CD8-positive, alpha-beta memory T cell (primary cell): ENCODE measurements around the gene PLD4. TPM values are rescaled to one million over a fixed set of nuclear protein-coding genes. Genes with fewer than 3 reads are reported as not detected.

ENCODE experiments used
- CTCF ChIA-PET: fragments of 350-600 bp; sonication (Branson Sonifier 250); formaldehyde crosslinking; loops from one replicate; lab custom pipeline; 2021; ENCODE audit warnings: antibody characterized with exemption; lab: Charles Lee
- POLR2A ChIA-PET: fragments of 350-600 bp; sonication (Branson Sonifier 250); formaldehyde crosslinking; loops from one replicate; lab custom pipeline; 2021; ENCODE audit warnings: antibody characterized with exemption; lab: Charles Lee
- DNase-seq, 5 donors: peaks; one replicate each; pipeline versions ENCODE4 v3.0.0 to v3.0.0-alpha.2; 2020 to 2022; ENCODE audit warnings: mixed read lengths in 1 of 5
- H3K27ac ChIP-seq: one replicate; pipeline ENCODE4 v1.7.0; 2013; ENCODE audit warnings: low read depth, mild to moderate bottlenecking, low read length, moderate library complexity
- H3K27me3 ChIP-seq: 2 replicates; pipeline ENCODE4 v1.7.0; 2013; ENCODE audit warnings: low read length, mild to moderate bottlenecking; ENCODE audit not compliant: insufficient read depth, poor library complexity, severe bottlenecking
- H3K36me3 ChIP-seq: 2 replicates; pipeline ENCODE4 v1.7.0; 2013; ENCODE audit warnings: mild to moderate bottlenecking, low read length, moderate library complexity; ENCODE audit not compliant: insufficient read depth
- H3K4me1 ChIP-seq: 2 replicates; pipeline ENCODE4 v1.7.0; 2013; ENCODE audit warnings: mild to moderate bottlenecking, low read length, moderate library complexity; ENCODE audit not compliant: insufficient read depth
- H3K4me3 ChIP-seq: 2 replicates; pipeline ENCODE4 v1.7.0; 2013; ENCODE audit warnings: mild to moderate bottlenecking, low read length
- H3K9me3 ChIP-seq: 2 replicates; pipeline ENCODE4 v1.7.0; 2013; ENCODE audit warnings: mild to moderate bottlenecking, low read length
- H3K27ac Mint-ChIP-seq, 8 donors: one replicate each; pipeline ENCODE4 v1.8.0; 2020 to 2021; ENCODE audit warnings: mixed read lengths in 8 of 8, mild to moderate bottlenecking in 6 of 8, inconsistent platforms in 3 of 8, moderate library complexity in 3 of 8
- H3K27me3 Mint-ChIP-seq, 2 donors: one replicate each; pipeline ENCODE4 v1.8.0; 2020 to 2021; ENCODE audit warnings: mixed read lengths in 2 of 2, mild to moderate bottlenecking in 1 of 2, moderate library complexity in 1 of 2
- H3K36me3 Mint-ChIP-seq, 3 donors: one replicate each; pipeline ENCODE4 v1.8.0; 2020 to 2021; ENCODE audit warnings: mixed read lengths in 3 of 3, inconsistent platforms in 1 of 3, mild to moderate bottlenecking in 1 of 3
- H3K4me1 Mint-ChIP-seq, 3 donors: one replicate each; pipeline ENCODE4 v1.8.0; 2020 to 2021; ENCODE audit warnings: mixed read lengths in 3 of 3, inconsistent platforms in 1 of 3, mild to moderate bottlenecking in 1 of 3
- H3K4me3 Mint-ChIP-seq, 7 donors: one replicate each; pipeline ENCODE4 v1.8.0; 2020 to 2021; ENCODE audit warnings: mixed read lengths in 7 of 7, mild to moderate bottlenecking in 6 of 7, moderate library complexity in 4 of 7, inconsistent platforms in 2 of 7
- H3K9me3 Mint-ChIP-seq, 5 donors: one replicate each; pipeline ENCODE4 v1.8.0; 2020 to 2022; ENCODE audit warnings: mixed read lengths in 5 of 5, mild to moderate bottlenecking in 3 of 5, moderate library complexity in 2 of 5, inconsistent platforms in 1 of 5
- polyA plus RNA-seq: library from polyadenylated mRNA; unstranded; fragments of 300-500 nt; fragmentation: Illumina TruSeq; gene quantifications from one replicate; pipeline ENCODE4 v1.2.3, GENCODE V29; 2021
- total RNA-seq, 2 experiments: library from RNA; stranded (reverse); gene quantifications; one replicate each; pipeline ENCODE4 v1.2.3, GENCODE V29; 2021

Gene PLD4
- total and polyA plus RNA-seq, 3 experiments from 2014 or later, result 0.04 TPM; not detected in 2

DNA sequence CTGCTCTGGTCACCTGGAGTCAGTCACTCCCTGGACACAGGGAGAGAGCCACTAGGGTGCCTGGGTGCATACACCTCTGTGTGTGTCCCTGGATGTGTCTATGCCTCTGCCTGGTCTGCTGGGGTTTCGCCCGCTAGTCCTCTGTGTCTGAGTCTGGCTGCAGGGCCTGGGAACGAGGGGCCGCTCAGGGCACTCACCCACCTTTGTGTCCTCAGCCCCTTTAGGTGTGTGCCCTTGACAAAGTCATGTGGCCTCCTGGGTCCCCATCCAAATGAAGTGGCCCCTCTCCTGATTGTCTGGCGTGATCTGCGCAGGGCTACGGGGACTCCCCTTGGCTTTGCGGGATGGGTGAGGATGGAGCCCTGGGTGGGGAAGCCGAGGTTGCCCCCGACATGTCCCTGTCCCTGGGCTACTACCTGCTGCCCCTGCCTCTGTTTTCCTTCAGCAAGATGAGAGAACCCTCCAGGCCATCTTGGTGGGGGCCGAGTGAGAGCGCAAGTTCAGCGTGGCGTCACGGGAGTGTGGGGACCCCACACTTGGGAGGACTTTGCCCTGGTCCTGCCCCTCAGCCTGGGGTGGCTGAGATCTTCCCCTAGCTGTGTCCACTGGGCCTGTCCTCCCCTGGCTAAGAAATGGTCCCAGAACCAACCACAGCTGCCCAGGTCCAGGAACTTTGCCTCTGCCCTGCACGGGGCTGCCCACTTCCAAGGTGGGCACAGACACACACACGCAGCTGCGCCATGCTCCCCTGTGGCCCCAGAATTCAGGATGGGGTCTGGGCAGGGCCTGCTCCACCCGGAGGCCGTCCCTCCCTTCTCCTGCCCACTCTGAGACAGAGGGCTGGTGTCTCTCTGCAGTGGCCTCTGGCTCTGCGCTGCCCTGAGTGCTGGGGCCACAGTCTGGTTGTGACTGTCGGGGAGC lies 56.2 kb downstream of the PLD4 start:
- H3K4me3 Mint-ChIP-seq, result no peak overlapping the region
- H3K27me3 Mint-ChIP-seq, result peaks cover 20 to 32% of the 10 kb centered on the region in 2 donors
- Histone ChIP-seq H3K4me3 (no peak overlapping the region), H3K4me1 (peaks cover 7% of the 10 kb centered on the region), H3K27me3 (peaks cover 16% of the 10 kb centered on the region), H3K36me3 (no peaks in the 10 kb centered on the region), H3K9me3 (no peaks in the 10 kb centered on the region), H3K27ac (no peak overlapping the region)
- ChIA-PET POLR2A (no interaction called here), CTCF (interaction anchor here (0.7 to 1.7 kb wide), 4 partner anchors 9 to 85 kb away, joined by 3 to 6 read pairs (median 4); partner anchors contain the start of gene GPR132)
- peak overlapping the region in 1 of 8 donors; percentile 69 for H3K27ac Mint-ChIP-seq
- H3K36me3 Mint-ChIP-seq, result no peaks in the 10 kb centered on the region
- peaks cover 8 to 28% (median 11%) of the 10 kb centered on the region in 3 donors for H3K4me1 Mint-ChIP-seq
- no peaks in the 10 kb centered on the region for H3K9me3 Mint-ChIP-seq
- DNase-seq, result peak in 1 of 5 donors; percentile 38

DNA sequence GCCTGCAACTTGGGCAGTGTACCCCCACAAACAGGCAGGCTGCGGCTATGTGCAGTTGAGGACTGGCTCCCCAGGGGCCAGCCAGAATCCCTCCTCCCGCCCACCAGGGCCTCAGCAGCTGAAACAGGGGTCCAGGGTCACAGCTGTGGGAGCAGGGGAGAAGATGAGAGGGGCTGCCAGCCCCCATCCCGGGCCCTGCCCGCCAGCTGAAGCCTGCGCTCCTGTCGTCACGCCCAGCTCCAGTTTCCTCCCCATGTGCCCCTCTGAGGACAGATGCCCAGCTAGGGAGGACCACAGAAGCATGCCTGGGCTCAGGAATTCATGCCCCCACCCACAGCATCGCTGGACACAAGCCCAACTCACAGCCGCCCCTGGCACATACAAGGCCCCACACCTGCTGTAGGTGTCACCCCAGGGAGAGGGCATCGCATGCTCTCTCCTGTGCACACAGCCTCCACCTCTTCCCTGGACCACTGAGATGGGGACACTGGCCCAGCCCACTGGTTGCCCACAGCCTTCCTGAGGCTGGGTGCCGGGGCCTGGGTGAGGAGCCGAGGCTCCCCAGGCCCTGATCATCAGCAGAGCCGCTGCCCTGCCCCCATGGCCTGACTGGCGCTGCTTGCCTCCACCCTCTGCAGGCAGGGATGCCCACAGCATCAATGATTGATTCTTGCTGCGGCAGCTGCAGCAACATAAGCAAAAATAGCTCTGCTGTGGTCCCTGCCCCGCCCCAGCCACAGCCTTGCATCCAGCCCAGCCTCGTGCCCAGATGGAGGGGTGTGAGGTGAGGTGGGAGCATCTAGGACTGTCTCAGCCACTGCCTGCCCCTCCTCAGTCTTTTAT lies 57.2 kb downstream of the PLD4 start:
- DNase-seq, result no peak
- no peak overlapping the region for H3K4me3 Mint-ChIP-seq
- H3K4me1 ChIP-seq, result peaks cover 13% of the 10 kb centered on the region
- POLR2A ChIA-PET, result no interaction called here
- peaks cover 18 to 23% of the 10 kb centered on the region in 2 donors for H3K27me3 Mint-ChIP-seq
- peaks cover 15% of the 10 kb centered on the region for H3K27me3 ChIP-seq
- CTCF ChIA-PET, result interaction anchor here (0.7 to 1.7 kb wide), 4 partner anchors 8 to 84 kb away, joined by 3 to 6 read pairs (median 4); partner anchors contain the start of gene GPR132
- no peak overlapping the region for H3K4me3 ChIP-seq
- H3K27ac ChIP-seq, result no peak overlapping the region
- H3K9me3 ChIP-seq, result no peaks in the 10 kb centered on the region
- H3K36me3 Mint-ChIP-seq, result no peaks in the 10 kb centered on the region
- no peaks in the 10 kb centered on the region for H3K36me3 ChIP-seq
- no peaks in the 10 kb centered on the region for H3K9me3 Mint-ChIP-seq
- H3K4me1 Mint-ChIP-seq, result peaks cover 5 to 23% (median 7%) of the 10 kb centered on the region in 3 donors
- peak overlapping the region in 1 of 8 donors; percentile 51 for H3K27ac Mint-ChIP-seq

DNA sequence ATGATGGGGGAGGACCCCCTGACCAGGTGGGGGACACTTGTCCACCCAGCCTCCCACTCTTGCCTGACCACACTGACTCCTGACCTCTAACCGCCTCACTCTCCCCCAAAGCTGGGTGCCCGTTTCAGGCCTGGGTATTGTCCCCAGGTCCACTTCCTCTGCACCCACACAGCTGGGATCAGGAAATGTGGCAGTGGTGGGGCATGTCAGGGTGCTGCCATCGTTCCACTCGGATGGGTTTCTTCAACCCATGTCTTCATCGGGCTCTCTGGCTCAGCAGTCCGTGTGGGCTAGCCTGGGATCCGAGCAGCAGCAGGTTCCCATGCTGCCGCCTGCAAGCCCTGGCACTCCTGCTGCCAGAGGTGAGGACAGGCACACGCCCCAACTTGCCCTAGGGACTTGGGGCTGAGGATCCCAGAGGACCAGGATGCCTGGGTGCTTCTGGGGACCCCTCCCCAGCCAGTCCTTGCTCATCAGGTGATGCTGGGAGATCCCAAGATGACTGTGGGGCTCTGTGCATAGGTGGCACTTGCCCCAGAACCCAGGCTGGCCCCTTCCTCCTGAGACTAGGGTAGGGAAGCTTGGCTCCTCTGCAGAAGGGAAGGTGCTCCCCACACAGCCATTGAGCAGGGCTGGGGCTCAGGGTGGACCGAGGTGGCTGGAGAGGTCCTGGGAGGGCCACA lies 58.0 kb downstream of the PLD4 start:
- DNase-seq, result no peak

More for the DNA sequence above, 58.0 kb downstream of the PLD4 start:
- Mint-ChIP-seq H3K27ac (peak overlapping the region in 1 of 8 donors; percentile 51), H3K4me1 (peaks cover 2 to 20% (median 7%) of the 10 kb centered on the region in 3 donors), H3K36me3 (no peaks in the 10 kb centered on the region), H3K4me3 (no peak overlapping the region), H3K9me3 (no peaks in the 10 kb centered on the region), H3K27me3 (peaks cover 14 to 20% of the 10 kb centered on the region in 2 donors)
- Histone ChIP-seq H3K4me3 (no peak overlapping the region), H3K36me3 (no peaks in the 10 kb centered on the region), H3K9me3 (no peaks in the 10 kb centered on the region), H3K27ac (no peak overlapping the region), H3K4me1 (peaks cover 8% of the 10 kb centered on the region), H3K27me3 (peaks cover 7% of the 10 kb centered on the region)
- ChIA-PET CTCF (interaction anchor here (1.3 to 3.7 kb wide), 2 partner anchors 63 to 108 kb away, joined by 4 to 37 read pairs; no protein-coding TSS in a partner anchor), POLR2A (no interaction called here)

Other genes starting within 250 kb of the PLD4 start
- gene INF2, start 235.3 kb upstream of the PLD4 start, total RNA-seq, result 10 to 100 TPM; 55.9 to 56.3 TPM
- gene INF2, start 235.3 kb upstream of the PLD4 start, polyA plus RNA-seq, result 4.6 TPM
- gene ADSS1, start 200.7 kb upstream of the PLD4 start, total RNA-seq, result 1 to 10 TPM; 1.4 to 1.5 TPM
- 1.6 TPM for gene ADSS1, start 200.7 kb upstream of the PLD4 start, polyA plus RNA-seq
- gene SIVA1, start 171.7 kb upstream of the PLD4 start, total RNA-seq, result 100 to 1,000 TPM; 150 to 175 TPM
- gene SIVA1, start 171.7 kb upstream of the PLD4 start, polyA plus RNA-seq, result 227 TPM
- 100 to 1,000 TPM; 147 to 150 TPM for gene AKT1, start 129.1 kb upstream of the PLD4 start, total RNA-seq
- 34.1 TPM for gene AKT1, start 129.1 kb upstream of the PLD4 start, polyA plus RNA-seq
- gene ZBTB42, start 123.8 kb upstream of the PLD4 start, total RNA-seq, result 1 to 10 TPM; 3.3 to 3.5 TPM
- gene ZBTB42, start 123.8 kb upstream of the PLD4 start, polyA plus RNA-seq, result 2.7 TPM
- gene CEP170B, start 59.6 kb upstream of the PLD4 start, total RNA-seq, result 1 to 10 TPM; 6.4 to 6.7 TPM
- gene CEP170B, start 59.6 kb upstream of the PLD4 start, polyA plus RNA-seq, result not detected
- under 1 TPM in 1 of 2 experiments, not detected in 1; 0.04 TPM for gene AHNAK2, start 53.5 kb downstream of the PLD4 start, total RNA-seq
- gene AHNAK2, start 53.5 kb downstream of the PLD4 start, polyA plus RNA-seq, result not detected
- gene CLBA1, start 60.9 kb downstream of the PLD4 start, total RNA-seq, result 1 to 10 TPM; 3.8 to 3.9 TPM
- gene CLBA1, start 60.9 kb downstream of the PLD4 start, polyA plus RNA-seq, result 0.32 TPM
- 10 to 100 TPM; 73.0 to 76.7 TPM for gene CDCA4, start 96.2 kb downstream of the PLD4 start, total RNA-seq
- gene CDCA4, start 96.2 kb downstream of the PLD4 start, polyA plus RNA-seq, result 23.8 TPM
- 10 to 100 TPM; 51.3 to 52.0 TPM for gene GPR132, start 140.6 kb downstream of the PLD4 start, total RNA-seq
- gene GPR132, start 140.6 kb downstream of the PLD4 start, polyA plus RNA-seq, result 34.9 TPM
- gene JAG2, start 243.9 kb downstream of the PLD4 start, total RNA-seq, result 1 to 10 TPM in 1 of 2 experiments, under 1 TPM in 1; 0.37 to 1.2 TPM
- gene JAG2, start 243.9 kb downstream of the PLD4 start, polyA plus RNA-seq, result 0.15 TPM